Activated CD8-positive, alpha-beta T cell treated with anti-CD3 and anti-CD28 coated beads, Interleukin-2, amount 10 ng/mL, durations not matched to agents 7 days and 5 days (primary cell): Measurements from ENCODE around the gene GCSAM. TPM values are rescaled to one million over a fixed set of nuclear protein-coding genes. Genes with fewer than 3 reads are reported as not detected.

Source experiments
- ATAC-seq: fragments of 150-1000 bp; cut with Tn5 transposase; one replicate; pipeline ENCODE4 v1.10.0; 2021; ENCODE audit warnings: moderate library complexity
- CTCF ChIA-PET: fragments of 350-600 bp; sonication (Branson Sonifier 250); formaldehyde crosslinking; loops from one replicate; lab custom pipeline; 2021; ENCODE audit warnings: antibody characterized with exemption; lab: Charles Lee
- POLR2A ChIA-PET: fragments of 350-600 bp; sonication (Branson Sonifier 250); formaldehyde crosslinking; loops from one replicate; lab custom pipeline; 2021; ENCODE audit warnings: antibody characterized with exemption; lab: Charles Lee
- DNase-seq: peaks from one replicate; pipeline ENCODE4 v3.0.0-alpha.2; 2020
- H3K27ac Mint-ChIP-seq: one replicate; pipeline ENCODE4 v1.8.0; 2021; ENCODE audit warnings: mild to moderate bottlenecking, mixed read lengths
- H3K27me3 Mint-ChIP-seq: one replicate; pipeline ENCODE4 v1.8.0; 2021; ENCODE audit warnings: low read depth, mixed read lengths
- H3K36me3 Mint-ChIP-seq: one replicate; pipeline ENCODE4 v1.8.0; 2021; ENCODE audit warnings: low read depth, mixed read lengths
- H3K4me1 Mint-ChIP-seq: one replicate; pipeline ENCODE4 v1.8.0; 2021; ENCODE audit warnings: low read depth, mixed read lengths
- H3K4me3 Mint-ChIP-seq: one replicate; pipeline ENCODE4 v1.8.0; 2021; ENCODE audit warnings: mild to moderate bottlenecking, mixed read lengths
- H3K9me3 Mint-ChIP-seq: one replicate; pipeline ENCODE4 v1.8.0; 2022; ENCODE audit warnings: mixed read lengths; ENCODE audit not compliant: insufficient read depth
- total RNA-seq, 2 experiments: library from RNA; stranded (reverse); gene quantifications; one replicate each; pipeline ENCODE4 v1.2.3, GENCODE V29; 2021

Gene GCSAM
- total RNA-seq, 2 experiments from 2014 or later = 5.6 to 6.9 TPM

DNA sequence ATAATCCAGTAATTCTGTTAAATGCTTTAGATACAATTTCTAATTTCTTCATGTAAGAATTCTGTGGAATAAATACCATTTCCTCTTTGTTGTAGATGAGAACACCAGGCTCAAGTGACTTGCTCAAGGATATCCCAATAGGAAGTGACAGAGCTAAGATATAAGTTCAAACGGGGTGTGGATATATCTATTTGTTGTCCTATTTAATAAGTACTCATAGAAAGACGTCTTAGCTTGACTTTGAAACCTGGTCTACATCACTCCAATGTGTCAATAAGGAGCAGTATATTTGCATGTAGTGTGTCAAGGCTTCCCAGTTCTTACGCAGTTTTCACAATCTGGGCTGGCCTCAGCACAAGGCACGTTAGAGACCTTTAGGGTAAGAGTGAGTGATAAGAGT lies 4.7 kb upstream of the GCSAM start:
- H3K9me3 Mint-ChIP-seq = no peaks in the 10 kb centered on the region
- ChIA-PET POLR2A (no interaction called here), CTCF (interaction anchor here (0.7 to 5.1 kb wide), 20 partner anchors 9 to 382 kb away, joined by 3 to 35 read pairs (median 6); partner anchors contain the start of genes BTLA, CD200 and SLC9C1)
- no peaks in the 10 kb centered on the region for H3K27me3 Mint-ChIP-seq
- no peak overlapping the region for H3K4me3 Mint-ChIP-seq
- H3K36me3 Mint-ChIP-seq = no peaks in the 10 kb centered on the region
- ATAC-seq (no peak), DNase-seq (no peak)
- peaks cover 30% of the 10 kb centered on the region for H3K4me1 Mint-ChIP-seq
- no peak overlapping the region for H3K27ac Mint-ChIP-seq

DNA sequence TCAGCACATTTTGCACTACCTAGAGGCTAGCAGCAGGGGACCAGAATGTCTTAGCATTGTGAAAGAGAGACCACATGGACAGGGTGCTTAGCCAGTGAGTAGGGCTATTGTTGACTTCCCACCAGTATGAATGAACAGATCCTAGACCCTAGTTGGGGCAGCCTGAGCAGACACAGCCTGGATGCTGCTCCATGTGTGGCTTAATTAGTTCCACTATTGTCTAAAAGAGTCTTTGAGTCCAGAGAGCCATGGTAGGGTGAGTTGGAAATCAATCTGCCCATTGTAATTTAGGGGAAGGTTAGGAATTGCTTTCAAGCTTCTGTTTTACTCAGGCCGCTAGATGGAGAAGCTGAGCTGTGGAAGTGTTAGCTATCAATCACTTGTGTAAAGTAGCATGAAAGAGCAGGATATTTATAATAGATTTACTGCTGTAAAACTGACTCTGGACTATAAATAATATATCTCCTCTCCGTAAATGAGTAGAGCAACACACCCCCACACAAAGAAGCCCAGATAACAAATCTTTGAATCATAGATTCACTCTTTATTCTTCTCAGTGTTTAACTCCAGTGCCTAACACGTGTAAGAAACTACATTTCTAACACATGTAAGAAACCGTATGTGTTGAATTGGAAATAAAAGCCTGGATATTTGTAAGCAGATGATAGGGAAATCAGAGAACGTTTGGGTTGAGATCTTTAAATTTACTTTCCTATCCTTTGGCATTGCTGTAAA lies 4.1 kb upstream of the GCSAM start:
- H3K27ac Mint-ChIP-seq = no peak overlapping the region
- ATAC-seq (no peak), DNase-seq (peak; percentile 67)
- H3K4me1 Mint-ChIP-seq = peaks cover 36% of the 10 kb centered on the region
- CTCF ChIA-PET = interaction anchor here (0.5 to 5.1 kb wide), 22 partner anchors 8 to 383 kb away, joined by 3 to 35 read pairs (median 5); partner anchors contain the start of genes BTLA, CD200 and SLC9C1
- POLR2A ChIA-PET = no interaction called here
- no peaks in the 10 kb centered on the region for H3K36me3 Mint-ChIP-seq
- H3K27me3 Mint-ChIP-seq = no peaks in the 10 kb centered on the region
- H3K9me3 Mint-ChIP-seq = no peaks in the 10 kb centered on the region
- no peak overlapping the region for H3K4me3 Mint-ChIP-seq

- ChIA-PET POLR2A (interaction anchor here (1.2 kb wide), 1 partner anchor 11 kb away, joined by 3 read pairs; no protein-coding TSS in a partner anchor), CTCF (interaction anchor here (0.9 to 5.1 kb wide), 14 partner anchors 8 to 384 kb away, joined by 3 to 35 read pairs (median 4); partner anchors contain the start of genes BTLA and SLC9C1)
- no peak overlapping the region for H3K4me3 Mint-ChIP-seq
- H3K4me1 Mint-ChIP-seq = peaks cover 38% of the 10 kb centered on the region
- H3K36me3 Mint-ChIP-seq = no peaks in the 10 kb centered on the region
- no peak overlapping the region for H3K27ac Mint-ChIP-seq
- DNase-seq (no peak), ATAC-seq (no peak)
- H3K27me3 Mint-ChIP-seq = no peaks in the 10 kb centered on the region
- no peaks in the 10 kb centered on the region for H3K9me3 Mint-ChIP-seq
Observed at GRCh38 chr3:112136046-112136445, 3.0 kb upstream of the GCSAM start.

GRCh38 chr3:112134335-112135124 lies 1.5 kb upstream of the GCSAM start:
- Mint-ChIP-seq H3K4me3 (no peak overlapping the region), H3K27me3 (no peaks in the 10 kb centered on the region), H3K36me3 (peaks cover 3% of the 10 kb centered on the region), H3K4me1 (peaks cover 51% of the 10 kb centered on the region), H3K9me3 (no peaks in the 10 kb centered on the region), H3K27ac (no peak overlapping the region)
- ChIA-PET POLR2A (no interaction called here), CTCF (interaction anchor here (1.4 to 3.1 kb wide), 3 partner anchors 23 to 365 kb away, joined by 3 to 25 read pairs (median 14); partner anchors contain the start of genes BTLA and SLC9C1)
- DNase-seq (no peak), ATAC-seq (peak; percentile 37)

GRCh38 chr3:112133626-112134334 lies 732 bp upstream of the GCSAM start:
- Mint-ChIP-seq H3K27ac (peak overlapping the region; percentile 83), H3K36me3 (peaks cover 3% of the 10 kb centered on the region), H3K4me3 (peak overlapping the region; percentile 76), H3K9me3 (no peaks in the 10 kb centered on the region), H3K27me3 (no peaks in the 10 kb centered on the region), H3K4me1 (peaks cover 58% of the 10 kb centered on the region)
- ATAC-seq = no peak
- no peak for DNase-seq
- ChIA-PET POLR2A (interaction anchor here (0.5 to 0.6 kb wide), 2 partner anchors 9 to 186 kb away, joined by 3 read pairs; no protein-coding TSS in a partner anchor), CTCF (interaction anchor here (1.4 to 3.0 kb wide), 4 partner anchors 19 to 188 kb away, joined by 3 to 25 read pairs (median 4); partner anchors contain the start of gene SLC9C1)

- Mint-ChIP-seq H3K36me3 (peaks cover 7% of the 10 kb centered on the region), H3K27me3 (no peaks in the 10 kb centered on the region), H3K4me3 (peak overlapping the region; percentile 76), H3K4me1 (peaks cover 70% of the 10 kb centered on the region), H3K27ac (peak overlapping the region; percentile 83), H3K9me3 (no peaks in the 10 kb centered on the region)
- ATAC-seq (peak; percentile 13), DNase-seq (no peak)
- ChIA-PET POLR2A (interaction anchor here (0.6 to 1.0 kb wide), 2 partner anchors 15 to 410 kb away, joined by 3 to 6 read pairs; no protein-coding TSS in a partner anchor), CTCF (interaction anchor here (0.7 to 3.0 kb wide), 6 partner anchors 18 to 387 kb away, joined by 3 to 25 read pairs (median 4); partner anchors contain the start of gene SLC9C1)
Observed at GRCh38 chr3:112132554-112132953, 494 bp downstream of the GCSAM start.

- Mint-ChIP-seq H3K9me3 (no peaks in the 10 kb centered on the region), H3K4me1 (peaks cover 72% of the 10 kb centered on the region), H3K27ac (peak overlapping the region; percentile 14), H3K36me3 (peaks cover 7% of the 10 kb centered on the region), H3K27me3 (no peaks in the 10 kb centered on the region), H3K4me3 (peak overlapping the region; percentile 76)
- POLR2A ChIA-PET = interaction anchor here (1.0 kb wide), 1 partner anchor 15 kb away, joined by 6 read pairs; no protein-coding TSS in a partner anchor
- ATAC-seq (no peak), DNase-seq (no peak)
- CTCF ChIA-PET = interaction anchor here (1.1 to 3.0 kb wide), 5 partner anchors 17 to 388 kb away, joined by 3 to 25 read pairs (median 5); partner anchors contain the start of gene SLC9C1
Observed at GRCh38 chr3:112132088-112132487, 960 bp downstream of the GCSAM start.

DNA sequence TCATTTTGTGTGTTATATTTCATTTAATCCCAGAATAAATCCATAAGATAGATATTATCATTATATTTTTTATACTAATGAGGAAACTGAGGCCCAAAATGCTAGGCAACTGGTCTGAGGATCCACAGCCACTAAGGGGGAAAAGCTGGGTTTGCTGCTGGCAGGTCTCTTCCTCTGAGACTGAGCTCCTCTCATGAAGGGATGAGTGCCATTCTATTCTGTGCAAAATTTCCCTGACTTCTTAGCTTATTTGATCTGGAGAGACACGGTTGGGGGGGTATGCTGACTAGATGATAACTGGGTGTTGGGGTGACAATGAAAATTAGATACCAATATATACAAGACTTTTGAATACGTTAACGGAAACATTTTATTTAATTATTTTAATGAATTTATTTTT lies 1.9 kb downstream of the GCSAM start:
- ChIA-PET CTCF (interaction anchor here (2.2 kb wide), 1 partner anchor 12 kb away, joined by 5 read pairs; no protein-coding TSS in a partner anchor), POLR2A (interaction anchor here (0.8 kb wide), 1 partner anchor 16 kb away, joined by 4 read pairs; no protein-coding TSS in a partner anchor)
- H3K27ac Mint-ChIP-seq = no peak overlapping the region

GRCh38 chr3:112130638-112130993 lies 2.4 kb downstream of the GCSAM start:
- ATAC-seq (no peak), DNase-seq (no peak)
- Mint-ChIP-seq H3K4me3 (no peak overlapping the region), H3K27ac (no peak overlapping the region), H3K4me1 (peaks cover 84% of the 10 kb centered on the region), H3K36me3 (peaks cover 14% of the 10 kb centered on the region), H3K27me3 (no peaks in the 10 kb centered on the region), H3K9me3 (no peaks in the 10 kb centered on the region)
- ChIA-PET POLR2A (interaction anchor here (0.8 kb wide), 1 partner anchor 16 kb away, joined by 4 read pairs; no protein-coding TSS in a partner anchor), CTCF (interaction anchor here (1.4 to 4.1 kb wide), 3 partner anchors 11 to 163 kb away, joined by 4 to 29 read pairs (median 5); partner anchors contain the start of gene SLC9C1)

More for the DNA sequence above, 1.9 kb downstream of the GCSAM start:
- ATAC-seq (no peak), DNase-seq (no peak)
- Mint-ChIP-seq H3K36me3 (peaks cover 10% of the 10 kb centered on the region), H3K4me3 (no peak overlapping the region), H3K9me3 (no peaks in the 10 kb centered on the region), H3K4me1 (peaks cover 81% of the 10 kb centered on the region), H3K27me3 (no peaks in the 10 kb centered on the region)

GRCh38 chr3:112129925-112130637 lies 3.0 kb downstream of the GCSAM start:
- DNase-seq (no peak), ATAC-seq (no peak)
- peaks cover 17% of the 10 kb centered on the region for H3K36me3 Mint-ChIP-seq
- no peaks in the 10 kb centered on the region for H3K27me3 Mint-ChIP-seq
- no peak overlapping the region for H3K4me3 Mint-ChIP-seq
- no peak overlapping the region for H3K27ac Mint-ChIP-seq
- no peaks in the 10 kb centered on the region for H3K9me3 Mint-ChIP-seq
- peaks cover 85% of the 10 kb centered on the region for H3K4me1 Mint-ChIP-seq
- CTCF ChIA-PET = interaction anchor here (1.4 to 4.1 kb wide), 3 partner anchors 11 to 164 kb away, joined by 4 to 29 read pairs (median 5); partner anchors contain the start of gene SLC9C1
- POLR2A ChIA-PET = interaction anchor here (0.8 kb wide), 1 partner anchor 15 kb away, joined by 4 read pairs; no protein-coding TSS in a partner anchor
